HL-60 (cell line): Measurements from ENCODE around the gene RNF130.

Experiments
- DNase-seq, 2 experiments: peaks; one replicate each; pipeline ENCODE4 v3.0.0-alpha.2; 2010 to 2020; ENCODE audit warnings: low read depth in 1 of 2, low spot score in 1 of 2
- H3K27ac ChIP-seq: fragments of 250-450 bp; sonication (Bioruptor Pico); replicated peaks from 2 replicates; pipeline ENCODE4 v1.5.1; 2020; ENCODE audit warnings: mild to moderate bottlenecking, moderate library complexity
- H3K27me3 ChIP-seq: fragments of 250-450 bp; sonication (Bioruptor Pico); 2 replicates; pipeline ENCODE4 v1.5.1; 2021; ENCODE audit warnings: mild to moderate bottlenecking, moderate library complexity; ENCODE audit not compliant: insufficient read depth, poor library complexity, severe bottlenecking
- H3K4me3 ChIP-seq: replicated peaks from 2 replicates; pipeline ENCODE4 v1.5.1; 2011; ENCODE audit warnings: mild to moderate bottlenecking, control low read depth, low read length; ENCODE audit not compliant: insufficient read depth
- CTCF ChIP-seq: IDR thresholded peaks from one replicate; pipeline ENCODE4 v1.5.1; 2011; ENCODE audit warnings: low read length, control low read depth, inconsistent platforms; ENCODE audit not compliant: insufficient read depth
- GABPA ChIP-seq: IDR thresholded peaks from 2 replicates; pipeline ENCODE4 v1.6.1; 2012; ENCODE audit warnings: low read depth
- POLR2AphosphoS5 ChIP-seq: IDR thresholded peaks from 2 replicates; pipeline ENCODE4 v1.6.1; 2012; ENCODE audit warnings: low read depth
- REST ChIP-seq: IDR thresholded peaks from 2 replicates; pipeline ENCODE4 v1.6.1; 2012; ENCODE audit warnings: low read depth; ENCODE audit not compliant: insufficient replicate concordance
- SPI1 ChIP-seq: IDR thresholded peaks from 2 replicates; pipeline ENCODE4 v1.6.1; 2012; ENCODE audit warnings: low read depth, mild to moderate bottlenecking, borderline replicate concordance

Gene RNF130

GRCh38 chr5:180079702-180080466 lies 8.3 kb upstream of the RNF130 start:
- Histone ChIP-seq H3K27me3 (no peaks in the 10 kb centered on the region), H3K4me3 (no peak overlapping the region), H3K27ac (no peak overlapping the region)
- no peak for DNase-seq
- TF ChIP-seq CTCF (no peak), REST (no peak), POLR2AphosphoS5 (no peak), SPI1 (no peak), GABPA (no peak)

- Histone ChIP-seq H3K27ac (no peak overlapping the region), H3K4me3 (no peak overlapping the region), H3K27me3 (no peaks in the 10 kb centered on the region)
- TF ChIP-seq SPI1: no peak
- TF ChIP-seq CTCF: no peak
- no peak for TF ChIP-seq REST
- no peak for TF ChIP-seq GABPA
- no peak for DNase-seq
Measured at GRCh38 chr5:180078348-180078747, 6.8 kb upstream of the RNF130 start.

GRCh38 chr5:180077594-180078284 lies 6.2 kb upstream of the RNF130 start:
- no peak for TF ChIP-seq CTCF
- TF ChIP-seq SPI1: no peak
- TF ChIP-seq REST: no peak
- no peak for TF ChIP-seq GABPA
- TF ChIP-seq POLR2AphosphoS5: no peak
- H3K4me3 ChIP-seq: no peak overlapping the region
- DNase-seq: no peak
- no peak overlapping the region for H3K27ac ChIP-seq
- H3K27me3 ChIP-seq: no peaks in the 10 kb centered on the region
